Dermis blood vessel endothelial cell (primary cell): ENCODE data around the gene F5. TPM values are rescaled to one million over a fixed set of nuclear protein-coding genes. Genes with fewer than 3 reads are reported as not detected.

ENCODE experiments used
- DNase-seq: peaks from one replicate; pipeline ENCODE4 v3.0.0; 2010
- total RNA-seq: library from RNA; depleted of rRNA; stranded (reverse); fragments of >200 nt; gene quantifications from 2 replicates; pipeline ENCODE4 v1.2.3, GENCODE V29; 2014

F5 gene
- total RNA-seq, 1 donor from 2014 or later: not detected

- DNase-seq: no peak
Measured at GRCh38 chr1:169475806-169476387, 110.4 kb downstream of the F5 start.

GRCh38 chr1:169474302-169474995 lies 111.8 kb downstream of the F5 start:
- DNase-seq: no peak

- DNase-seq: no peak
Measured at GRCh38 chr1:169473347-169473746, 112.9 kb downstream of the F5 start.

- DNase-seq: no peak
Measured at GRCh38 chr1:169472738-169473137, 113.5 kb downstream of the F5 start.

GRCh38 chr1:169468982-169469381 lies 117.3 kb downstream of the F5 start:
- no peak for DNase-seq

- peak; percentile 57 for DNase-seq
Measured at GRCh38 chr1:169466259-169467230, 119.7 kb downstream of the F5 start.

- DNase-seq: no peak
Measured at GRCh38 chr1:169465281-169465680, 121.0 kb downstream of the F5 start.

Other genes starting within 250 kb of the F5 start
- gene NME7, start 218.7 kb downstream of the F5 start, total RNA-seq: 18.0 and 26.8 TPM in 2 replicates
- 26.0 and 30.5 TPM in 2 replicates for gene BLZF1, start 218.3 kb downstream of the F5 start, total RNA-seq
- gene CCDC181, start 159.0 kb downstream of the F5 start, total RNA-seq: not detected in 2 replicates
- 3.7 and 3.9 TPM in 2 replicates for gene SLC19A2, start 100.5 kb downstream of the F5 start, total RNA-seq
- gene SELP, start 43.6 kb upstream of the F5 start, total RNA-seq: 2.6 and 5.3 TPM in 2 replicates
- gene SELL, start 125.1 kb upstream of the F5 start, total RNA-seq: 0.34 and 1.6 TPM in 2 replicates
- 5.7 and 24.3 TPM in 2 replicates for gene SELE, start 147.6 kb upstream of the F5 start, total RNA-seq
- gene METTL18, start 208.4 kb upstream of the F5 start, total RNA-seq: 7.2 and 9.0 TPM in 2 replicates